Skeletal muscle satellite cell (primary cell): ENCODE results near the gene GRIN2A.

Experiments
- H3K27me3 ChIP-seq: 2 replicates; pipeline ENCODE4 v1.7.0; 2013; ENCODE audit warnings: low read length; ENCODE audit not compliant: control insufficient read depth, insufficient read depth
- H3K36me3 ChIP-seq: 2 replicates; pipeline ENCODE4 v1.7.0; 2013; ENCODE audit warnings: mild to moderate bottlenecking, control low read depth, low read length; ENCODE audit not compliant: insufficient read depth
- H3K4me1 ChIP-seq: 2 replicates; pipeline ENCODE4 v1.7.0; 2013; ENCODE audit warnings: low read length; ENCODE audit not compliant: control insufficient read depth, insufficient read depth
- H3K4me2 ChIP-seq: 2 replicates; pipeline ENCODE4 v1.7.0; 2013; ENCODE audit warnings: mild to moderate bottlenecking, low read length
- H3K4me3 ChIP-seq: 2 replicates; pipeline ENCODE4 v1.7.0; 2013; ENCODE audit warnings: low read length
- H3K9ac ChIP-seq: 2 replicates; pipeline ENCODE4 v1.7.0; 2013; ENCODE audit warnings: mild to moderate bottlenecking, low read depth, low read length, moderate library complexity
- H3K9me3 ChIP-seq: replicated peaks from 2 replicates; pipeline ENCODE4 v1.7.0; 2013; ENCODE audit warnings: mild to moderate bottlenecking, control low read depth, low read length

Gene GRIN2A

GRCh38 chr16:9868606-9869149, 313.6 kb downstream of the GRIN2A start:
- Histone ChIP-seq H3K4me3 (no peak overlapping the region), H3K27me3 (no peaks in the 10 kb centered on the region), H3K4me1 (no peaks in the 10 kb centered on the region), H3K36me3 (no peaks in the 10 kb centered on the region), H3K9me3 (no peaks in the 10 kb centered on the region), H3K4me2 (no peak overlapping the region), H3K9ac (no peak overlapping the region)

- Histone ChIP-seq H3K36me3 (no peaks in the 10 kb centered on the region), H3K4me3 (no peak overlapping the region), H3K27me3 (no peaks in the 10 kb centered on the region), H3K9ac (no peak overlapping the region), H3K4me2 (no peak overlapping the region), H3K9me3 (no peaks in the 10 kb centered on the region), H3K4me1 (no peaks in the 10 kb centered on the region)
These were observed 315.1 kb downstream of the GRIN2A start for GRCh38 chr16:9867176-9867575.

GRCh38 chr16:9864461-9864860, 317.8 kb downstream of the GRIN2A start:
- H3K9me3 ChIP-seq = no peaks in the 10 kb centered on the region
- no peaks in the 10 kb centered on the region for H3K4me1 ChIP-seq
- no peak overlapping the region for H3K4me3 ChIP-seq

GRCh38 chr16:9862327-9862726, 319.9 kb downstream of the GRIN2A start:
- H3K4me3 ChIP-seq = no peak overlapping the region
- no peak overlapping the region for H3K4me2 ChIP-seq
- no peaks in the 10 kb centered on the region for H3K9me3 ChIP-seq
- no peaks in the 10 kb centered on the region for H3K4me1 ChIP-seq
- H3K36me3 ChIP-seq = no peaks in the 10 kb centered on the region
- no peak overlapping the region for H3K9ac ChIP-seq
- H3K27me3 ChIP-seq = no peaks in the 10 kb centered on the region

More at GRCh38 chr16:9864461-9864860, 317.8 kb downstream of the GRIN2A start:
- Histone ChIP-seq H3K4me2 (no peak overlapping the region), H3K36me3 (no peaks in the 10 kb centered on the region), H3K9ac (no peak overlapping the region), H3K27me3 (no peaks in the 10 kb centered on the region)

GRCh38 chr16:9860876-9861275, 321.4 kb downstream of the GRIN2A start:
- Histone ChIP-seq H3K9me3 (no peaks in the 10 kb centered on the region), H3K36me3 (no peaks in the 10 kb centered on the region), H3K4me3 (no peak overlapping the region), H3K27me3 (no peaks in the 10 kb centered on the region), H3K4me1 (no peaks in the 10 kb centered on the region), H3K9ac (no peak overlapping the region), H3K4me2 (no peak overlapping the region)

- Histone ChIP-seq H3K4me3 (no peak overlapping the region), H3K27me3 (no peaks in the 10 kb centered on the region), H3K4me2 (no peak overlapping the region), H3K4me1 (no peaks in the 10 kb centered on the region), H3K36me3 (no peaks in the 10 kb centered on the region), H3K9ac (no peak overlapping the region), H3K9me3 (no peaks in the 10 kb centered on the region)
These were observed 322.4 kb downstream of the GRIN2A start for GRCh38 chr16:9859701-9860327.

GRCh38 chr16:9854675-9855074, 327.6 kb downstream of the GRIN2A start:
- no peaks in the 10 kb centered on the region for H3K27me3 ChIP-seq
- H3K4me3 ChIP-seq = no peak overlapping the region
- H3K4me2 ChIP-seq = peak overlapping the region; percentile 28
- no peaks in the 10 kb centered on the region for H3K36me3 ChIP-seq
- H3K9ac ChIP-seq = no peak overlapping the region
- peaks cover 7% of the 10 kb centered on the region for H3K4me1 ChIP-seq
- H3K9me3 ChIP-seq = no peaks in the 10 kb centered on the region

GRCh38 chr16:9852003-9852402, 330.2 kb downstream of the GRIN2A start:
- Histone ChIP-seq H3K9ac (no peak overlapping the region), H3K27me3 (no peaks in the 10 kb centered on the region), H3K4me3 (no peak overlapping the region), H3K4me2 (no peak overlapping the region), H3K36me3 (no peaks in the 10 kb centered on the region), H3K9me3 (no peaks in the 10 kb centered on the region), H3K4me1 (peaks cover 11% of the 10 kb centered on the region)

GRCh38 chr16:9850817-9851216, 331.4 kb downstream of the GRIN2A start:
- H3K9ac ChIP-seq = no peak overlapping the region
- no peaks in the 10 kb centered on the region for H3K9me3 ChIP-seq
- peaks cover 22% of the 10 kb centered on the region for H3K4me1 ChIP-seq
- H3K4me2 ChIP-seq = no peak overlapping the region
- no peak overlapping the region for H3K4me3 ChIP-seq
- H3K36me3 ChIP-seq = no peaks in the 10 kb centered on the region
- no peaks in the 10 kb centered on the region for H3K27me3 ChIP-seq

- Histone ChIP-seq H3K4me1 (peaks cover 32% of the 10 kb centered on the region), H3K4me2 (no peak overlapping the region), H3K9me3 (no peaks in the 10 kb centered on the region), H3K4me3 (no peak overlapping the region), H3K27me3 (no peaks in the 10 kb centered on the region), H3K9ac (no peak overlapping the region), H3K36me3 (no peaks in the 10 kb centered on the region)
These were observed 332.5 kb downstream of the GRIN2A start for GRCh38 chr16:9849697-9850245.

- Histone ChIP-seq H3K4me2 (peak overlapping the region; percentile 61), H3K36me3 (no peaks in the 10 kb centered on the region), H3K4me3 (no peak overlapping the region), H3K9ac (peak overlapping the region; percentile 64), H3K4me1 (peaks cover 42% of the 10 kb centered on the region), H3K9me3 (no peaks in the 10 kb centered on the region), H3K27me3 (no peaks in the 10 kb centered on the region)
These were observed 335.1 kb downstream of the GRIN2A start for GRCh38 chr16:9847146-9847545.
